H9 (cell line): ENCODE data around the gene NPC1. TPM values are rescaled to one million over a fixed set of nuclear protein-coding genes. Genes with fewer than 3 reads are reported as not detected.

Experiments
- DNase-seq: peaks from one replicate; pipeline ENCODE4 v3.0.0-alpha.2; 2017
- H2AFZ ChIP-seq: one replicate; pipeline ENCODE4 v1.6.1; 2013; ENCODE audit warnings: mild to moderate bottlenecking, low read length, control low read depth, moderate library complexity
- H2AK5ac ChIP-seq: 2 replicates; pipeline ENCODE4 v1.6.1; 2013; ENCODE audit warnings: low read length, control low read depth, mixed read lengths; ENCODE audit not compliant: insufficient read length
- H2BK120ac ChIP-seq: one replicate; pipeline ENCODE4 v1.6.1; 2013; ENCODE audit warnings: low read depth, mild to moderate bottlenecking, low read length, control low read depth, inconsistent platforms; ENCODE audit not compliant: poor library complexity, severe bottlenecking
- H2BK12ac ChIP-seq: 2 replicates; pipeline ENCODE4 v1.6.1; 2013; ENCODE audit warnings: low read length, control low read depth, mixed read lengths, low read depth; ENCODE audit not compliant: insufficient read length
- H2BK15ac ChIP-seq: 2 replicates; pipeline ENCODE4 v1.6.1; 2013; ENCODE audit warnings: low read depth, low read length, control low read depth
- H2BK20ac ChIP-seq: one replicate; pipeline ENCODE4 v1.6.1; 2013; ENCODE audit warnings: low read depth, mild to moderate bottlenecking, low read length, control low read depth, inconsistent platforms; ENCODE audit not compliant: poor library complexity, severe bottlenecking
- H2BK5ac ChIP-seq: 2 replicates; pipeline ENCODE4 v1.6.1; 2013; ENCODE audit warnings: low read length, control low read depth, mixed read lengths; ENCODE audit not compliant: insufficient read length
- H3K14ac ChIP-seq: 2 replicates; pipeline ENCODE4 v1.6.1; 2013; ENCODE audit warnings: low read length, control low read depth; ENCODE audit not compliant: insufficient read depth
- H3K18ac ChIP-seq: 2 replicates; pipeline ENCODE4 v1.6.1; 2013; ENCODE audit warnings: low read depth, mild to moderate bottlenecking, mixed read lengths, low read length, control low read depth; ENCODE audit not compliant: insufficient read length
- H3K23ac ChIP-seq: 2 replicates; pipeline ENCODE4 v1.6.1; 2013; ENCODE audit warnings: low read length, control low read depth, mixed read lengths, low read depth; ENCODE audit not compliant: insufficient read length
- H3K23me2 ChIP-seq: 2 replicates; pipeline ENCODE4 v1.6.1; 2013; ENCODE audit warnings: low read depth, mild to moderate bottlenecking, mixed read lengths, low read length, control low read depth; ENCODE audit not compliant: insufficient read length, poor library complexity, severe bottlenecking
- H3K27ac ChIP-seq: 2 replicates; pipeline ENCODE4 v1.5.1; 2013; ENCODE audit warnings: low read length, control low read depth, mixed read lengths, low read depth; ENCODE audit not compliant: insufficient read length
- H3K27me3 ChIP-seq: 2 replicates; pipeline ENCODE4 v1.6.1; 2013; ENCODE audit warnings: low read length, control low read depth, inconsistent platforms; ENCODE audit not compliant: insufficient read depth
- H3K4ac ChIP-seq: 2 replicates; pipeline ENCODE4 v1.6.1; 2013; ENCODE audit warnings: low read depth, mild to moderate bottlenecking, control low read depth, inconsistent platforms, low read length, moderate library complexity
- H3K4me1 ChIP-seq: 2 replicates; pipeline ENCODE4 v1.6.1; 2013; ENCODE audit warnings: low read length, control low read depth, inconsistent platforms; ENCODE audit not compliant: insufficient read depth
- H3K4me2 ChIP-seq: 2 replicates; pipeline ENCODE4 v1.6.1; 2013; ENCODE audit warnings: low read length, control low read depth, mixed read lengths; ENCODE audit not compliant: insufficient read length, insufficient read depth
- H3K56ac ChIP-seq: 2 replicates; pipeline ENCODE4 v1.6.1; 2013; ENCODE audit warnings: low read depth, mild to moderate bottlenecking, mixed read lengths, low read length, control low read depth; ENCODE audit not compliant: insufficient read length
- H3K79me1 ChIP-seq: 2 replicates; pipeline ENCODE4 v1.6.1; 2013; ENCODE audit warnings: low read depth, mild to moderate bottlenecking, moderate library complexity, low read length, control low read depth, inconsistent platforms; ENCODE audit not compliant: insufficient read depth, poor library complexity, severe bottlenecking
- H3K79me2 ChIP-seq: 2 replicates; pipeline ENCODE4 v1.6.1; 2013; ENCODE audit warnings: low read length, control low read depth, inconsistent platforms; ENCODE audit not compliant: insufficient read depth
- H3K9ac ChIP-seq: 2 replicates; pipeline ENCODE4 v1.6.1; 2013; ENCODE audit warnings: low read length, control low read depth, mixed read lengths; ENCODE audit not compliant: insufficient read length; ENCODE audit errors: extremely low read depth
- H3K9me3 ChIP-seq: one replicate; pipeline ENCODE4 v1.6.1; 2013; ENCODE audit warnings: low read depth, low read length, inconsistent platforms; ENCODE audit not compliant: control insufficient read depth
- H3T11ph ChIP-seq: one replicate; pipeline ENCODE4 v1.6.1; 2013; ENCODE audit warnings: mild to moderate bottlenecking, low read length, control low read depth, inconsistent platforms
- H4K20me1 ChIP-seq: one replicate; pipeline ENCODE4 v1.6.1; 2013; ENCODE audit not compliant: control insufficient read depth, insufficient read length, insufficient read depth
- H4K5ac ChIP-seq: 2 replicates; pipeline ENCODE4 v1.6.1; 2013; ENCODE audit warnings: low read depth, mild to moderate bottlenecking, mixed read lengths, low read length, control low read depth; ENCODE audit not compliant: insufficient read length
- H4K8ac ChIP-seq: replicated peaks from 2 replicates; pipeline ENCODE4 v1.6.1; 2013; ENCODE audit warnings: low read length, control low read depth, mixed read lengths, low read depth; ENCODE audit not compliant: insufficient read length
- H4K91ac ChIP-seq: 2 replicates; pipeline ENCODE4 v1.6.1; 2013; ENCODE audit warnings: low read depth, mild to moderate bottlenecking, moderate library complexity, mixed read lengths, low read length, control low read depth; ENCODE audit not compliant: insufficient read length
- H3K27ac Mint-ChIP-seq, 3 experiments: 2 replicates in 2 of 3; 3 replicates in 1 of 3; pipeline ENCODE4 v1.8.0; 2020 to 2021; ENCODE audit warnings: mixed read lengths in 3 of 3, mild to moderate bottlenecking in 1 of 3, moderate library complexity in 1 of 3
- H3K27me3 Mint-ChIP-seq: 2 replicates; pipeline ENCODE4 v1.8.0; 2021; ENCODE audit warnings: low read depth, mild to moderate bottlenecking, moderate library complexity, mixed read lengths
- H3K36me3 Mint-ChIP-seq, 3 experiments: 2 replicates in 2 of 3; 3 replicates in 1 of 3; pipeline ENCODE4 v1.8.0; 2020 to 2021; ENCODE audit warnings: low read depth in 3 of 3, mixed read lengths in 3 of 3; ENCODE audit not compliant: insufficient read depth in 1 of 3
- H3K4me1 Mint-ChIP-seq, 2 experiments: 2 replicates each; pipeline ENCODE4 v1.8.0; 2020; ENCODE audit warnings: mixed read lengths in 2 of 2
- H3K4me3 Mint-ChIP-seq, 2 experiments: 2 replicates in 1 of 2; 3 replicates in 1 of 2; pipeline ENCODE4 v1.8.0; 2020 to 2021; ENCODE audit warnings: mild to moderate bottlenecking in 2 of 2, mixed read lengths in 2 of 2, moderate library complexity in 1 of 2
- H3K9me3 Mint-ChIP-seq, 2 experiments: 2 replicates in 1 of 2; 3 replicates in 1 of 2; pipeline ENCODE4 v1.8.0; 2020; ENCODE audit warnings: mild to moderate bottlenecking in 2 of 2, mixed read lengths in 2 of 2, moderate library complexity in 1 of 2
- CTCF ChIP-seq: fragments of 200-600 bp; sonication (generic); conservative IDR thresholded peaks from 3 replicates; pipeline ENCODE4 v1.8.0; 2021; ENCODE audit warnings: antibody characterized with exemption, mild to moderate bottlenecking
- WGBS: extraction: QIAGEN DNeasy Blood & Tissue Kit; methylation state at CpG from one replicate; pipeline ENCODE4 v1.1.7; 2013; ENCODE audit warnings: missing lambda C conversion rate, low lambda C conversion rate, mixed read lengths; ENCODE audit not compliant: insufficient read length; ENCODE audit errors: extremely low coverage; 5-methylcytosine and 5-hydroxymethylcytosine counted together
- total RNA-seq: library from RNA; stranded (reverse); gene quantifications from 2 replicates; pipeline ENCODE4 v1.2.1, GENCODE V29; 2021

The NPC1 gene
- total RNA-seq, 1 experiment from 2014 or later = 24.2 TPM

DNA sequence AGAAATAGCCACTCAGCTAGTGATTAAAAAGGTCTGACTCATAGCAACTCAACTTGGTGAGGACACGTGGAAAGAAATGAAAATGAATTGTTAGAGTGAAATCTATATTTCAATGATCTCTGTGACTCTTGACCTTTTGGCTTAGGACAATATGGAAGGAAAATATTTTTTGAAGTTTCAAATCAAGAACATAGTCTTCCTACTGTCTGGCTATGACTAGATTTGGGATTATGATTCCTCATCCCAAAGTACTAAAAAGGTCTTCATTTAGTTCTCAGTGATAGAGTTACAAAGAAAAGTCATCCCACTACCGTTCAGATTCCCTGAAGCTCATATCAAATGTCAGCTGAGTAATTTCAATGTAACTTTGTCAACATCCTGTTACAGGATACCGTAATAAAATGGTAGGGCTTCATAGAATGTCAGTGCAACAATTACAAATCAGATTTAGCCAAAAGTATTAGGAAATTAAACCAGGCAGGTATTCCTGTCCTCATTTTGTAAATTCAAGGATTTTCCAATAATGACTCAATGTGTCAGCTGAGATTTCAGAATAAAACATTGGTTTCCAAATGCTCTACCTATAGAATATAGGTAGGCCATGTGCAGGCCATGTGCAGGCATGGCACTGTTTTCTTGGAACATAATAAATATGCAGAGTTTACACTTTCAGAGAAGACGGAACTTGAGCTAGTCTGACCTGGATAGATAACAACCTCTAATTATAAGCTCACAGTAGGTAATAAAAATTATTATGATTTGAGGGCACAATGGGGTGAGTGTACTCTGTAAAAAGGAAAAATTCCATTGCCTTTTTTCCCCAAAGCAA lies 40.4 kb upstream of the NPC1 start:
- Histone ChIP-seq H2AK5ac (no peak overlapping the region), H3K4me1 (no peaks in the 10 kb centered on the region), H2BK12ac (no peak overlapping the region), H3K4ac (no peak overlapping the region), H3K4me2 (no peak overlapping the region), H2AFZ (no peak overlapping the region), H2BK5ac (no peak overlapping the region), H2BK20ac (no peak overlapping the region), H3T11ph (no peak overlapping the region), H3K27me3 (no peaks in the 10 kb centered on the region), H4K8ac (no peak overlapping the region), H4K20me1 (no peaks in the 10 kb centered on the region), H3K9ac (no peak overlapping the region), H4K91ac (no peak overlapping the region), H2BK15ac (no peak overlapping the region), H3K9me3 (no peaks in the 10 kb centered on the region), H3K23ac (no peak overlapping the region), H2BK120ac (no peak overlapping the region), H3K79me1 (no peaks in the 10 kb centered on the region), H3K27ac (no peak overlapping the region), H3K14ac (no peak overlapping the region), H3K18ac (no peak overlapping the region), H3K23me2 (no peaks in the 10 kb centered on the region), H3K56ac (no peak overlapping the region), H3K79me2 (no peaks in the 10 kb centered on the region), H4K5ac (no peak overlapping the region)
- H3K4me3 Mint-ChIP-seq = no peak overlapping the region
- H3K9me3 Mint-ChIP-seq = no peaks in the 10 kb centered on the region
- H3K36me3 Mint-ChIP-seq = no peaks in the 10 kb centered on the region
- peaks cover 3 to 5% of the 10 kb centered on the region in 2 experiments for H3K4me1 Mint-ChIP-seq
- peaks cover 9% of the 10 kb centered on the region for H3K27me3 Mint-ChIP-seq
- no peak overlapping the region for H3K27ac Mint-ChIP-seq
- no peak for DNase-seq
- no CpG with 5 or more reads among the region's 4 CpGs for WGBS
- TF ChIP-seq CTCF = no peak
